Esophagus muscularis mucosa (tissue), 4 donors: Measurements from ENCODE around the gene HOXC5. TPM values are rescaled to one million over a fixed set of nuclear protein-coding genes. Genes with fewer than 3 reads are reported as not detected.
"Not testable (repeated sequence)": the region's sequence is repeated elsewhere in the genome, so short reads cannot be mapped to it uniquely, and the experiment has no call there.

Experiments
- DNase-seq: peaks from one replicate; pipeline ENCODE4 v3.0.0-alpha.2; 2017; ENCODE audit errors: extremely low spot score
- H3K27ac ChIP-seq, 4 donors: fragments of 200-600 bp; sonication (generic); replicated peaks in 1 of 4; 1 replicate in 3 of 4; 2 replicates in 1 of 4; pipeline ENCODE4 v1.5.1; 2016 to 2019; ENCODE audit warnings: mild to moderate bottlenecking in 1 of 4
- H3K27me3 ChIP-seq, 4 donors: fragments of 200-600 bp; sonication (generic); one replicate each; pipeline versions ENCODE4 v1.5.1 to v1.6.0; 2016 to 2019
- H3K36me3 ChIP-seq, 4 donors: fragments of 200-600 bp; sonication (generic); one replicate each; pipeline ENCODE4 v1.5.1; 2016 to 2019
- H3K4me1 ChIP-seq, 4 donors: fragments of 200-600 bp; sonication (generic); one replicate each; pipeline ENCODE4 v1.5.1; 2016 to 2019
- H3K4me3 ChIP-seq, 4 donors: fragments of 200-600 bp; sonication (generic); 1 replicate in 2 of 4; 2 replicates in 2 of 4; pipeline ENCODE4 v1.5.1; 2016 to 2019; ENCODE audit warnings: mild to moderate bottlenecking in 4 of 4, moderate library complexity in 1 of 4
- H3K9me3 ChIP-seq, 4 donors: fragments of 200-600 bp; sonication (generic); 1 replicate in 3 of 4; 2 replicates in 1 of 4; pipeline ENCODE4 v1.5.1; 2016 to 2019
- EP300 ChIP-seq: sonication (generic); formaldehyde crosslinking; IDR thresholded peaks from one replicate; pipeline ENCODE4 v1.6.1; 2017; ENCODE audit warnings: antibody characterized with exemption
- POLR2A ChIP-seq: fragments of 450-650 bp; IDR thresholded peaks from one replicate; pipeline ENCODE4 v1.6.1; 2017; ENCODE audit warnings: antibody characterized with exemption, moderate library complexity, mild to moderate bottlenecking, low read depth
- POLR2AphosphoS5 ChIP-seq, 2 donors: sonication (generic); formaldehyde crosslinking; IDR thresholded peaks; one replicate each; pipeline ENCODE4 v1.6.1; 2017; ENCODE audit warnings: antibody characterized with exemption in 2 of 2
- WGBS: methylation state at CpG from one replicate; pipeline ENCODE4 v1.1.5; 2018; 5-methylcytosine and 5-hydroxymethylcytosine counted together
- intact Hi-C: fragments of 100-400 bp; cut with DNase I; formaldehyde crosslinking; loops from one replicate; pipeline ENCODE4 v1.15.1; 2023
- total RNA-seq, 4 donors: library from RNA; depleted of rRNA; stranded (reverse); fragments of >200 nt; gene quantifications; one replicate each; pipeline versions ENCODE4 v1.1.0 to v1.2.1, GENCODE V29; 2016
- TF ChIP-seq, protein P1 (sequence below), 3 experiments: fragments of 200-600 bp in 2 of 3; fragments of 450-650 bp in 1 of 3; sonication (generic) in 2 of 3; IDR thresholded peaks; one replicate each; pipeline ENCODE4 v1.5.1; 2017 to 2019; ENCODE audit warnings: antibody characterized with exemption in 3 of 3, mild to moderate bottlenecking in 2 of 3, moderate library complexity in 1 of 3

Gene HOXC5
- total RNA-seq, 4 donors from 2014 or later: 0.83 to 2.0 TPM; not detected in 2

DNA sequence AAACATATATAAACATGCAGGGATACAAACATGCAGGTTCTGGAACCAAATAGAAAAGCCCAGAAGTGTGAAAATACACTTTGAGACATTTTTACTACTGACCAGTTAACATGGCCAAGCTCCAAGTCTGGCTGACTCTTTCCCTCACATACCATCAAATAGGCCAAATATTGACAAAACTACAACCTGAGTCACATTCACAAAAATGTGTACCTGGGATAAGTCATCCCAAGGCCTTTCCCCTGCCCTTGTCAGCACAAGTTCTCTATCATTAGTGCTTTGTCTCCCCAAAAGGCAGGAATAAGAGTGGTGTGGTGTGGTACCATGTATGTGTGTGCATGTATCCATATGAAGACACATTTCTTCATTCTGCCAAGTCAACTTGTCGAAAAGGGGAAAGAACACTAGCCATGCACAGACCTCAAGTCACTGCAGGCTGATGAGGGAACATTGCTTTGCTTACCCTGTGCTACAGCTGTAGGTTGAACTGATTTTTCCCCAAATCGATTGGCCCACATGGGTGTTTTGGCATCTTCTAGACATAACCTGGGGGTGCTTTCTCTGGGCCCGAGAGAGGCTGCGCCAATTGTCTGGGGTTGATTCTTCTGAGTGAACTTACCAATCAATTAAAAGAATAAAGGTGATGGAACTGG, 35.7 kb downstream of the HOXC5 start:
- Histone ChIP-seq H3K27ac (no peak overlapping the region), H3K36me3 (no peaks in the 10 kb centered on the region), H3K27me3 (no peaks in the 10 kb centered on the region), H3K4me1 (peaks cover 0 to 20% (median 14%) of the 10 kb centered on the region in 4 donors), H3K9me3 (no peaks in the 10 kb centered on the region), H3K4me3 (no peak overlapping the region)
- DNase-seq: no peak
- intact Hi-C loops: no loop called here
- 88% methylated on average over 4 of the region's 4 CpGs for WGBS
- no peak for TF ChIP-seq POLR2A
- no peak for TF ChIP-seq POLR2AphosphoS5 (IDR thresholded peaks at IDR 0.05)

GRCh38 chr12:54071942-54072341, 39.1 kb downstream of the HOXC5 start:
- peaks cover 0 to 36% (median 31%) of the 10 kb centered on the region in 4 donors for H3K4me1 ChIP-seq
- no peaks in the 10 kb centered on the region for H3K9me3 ChIP-seq
- TF ChIP-seq, protein P1, sequence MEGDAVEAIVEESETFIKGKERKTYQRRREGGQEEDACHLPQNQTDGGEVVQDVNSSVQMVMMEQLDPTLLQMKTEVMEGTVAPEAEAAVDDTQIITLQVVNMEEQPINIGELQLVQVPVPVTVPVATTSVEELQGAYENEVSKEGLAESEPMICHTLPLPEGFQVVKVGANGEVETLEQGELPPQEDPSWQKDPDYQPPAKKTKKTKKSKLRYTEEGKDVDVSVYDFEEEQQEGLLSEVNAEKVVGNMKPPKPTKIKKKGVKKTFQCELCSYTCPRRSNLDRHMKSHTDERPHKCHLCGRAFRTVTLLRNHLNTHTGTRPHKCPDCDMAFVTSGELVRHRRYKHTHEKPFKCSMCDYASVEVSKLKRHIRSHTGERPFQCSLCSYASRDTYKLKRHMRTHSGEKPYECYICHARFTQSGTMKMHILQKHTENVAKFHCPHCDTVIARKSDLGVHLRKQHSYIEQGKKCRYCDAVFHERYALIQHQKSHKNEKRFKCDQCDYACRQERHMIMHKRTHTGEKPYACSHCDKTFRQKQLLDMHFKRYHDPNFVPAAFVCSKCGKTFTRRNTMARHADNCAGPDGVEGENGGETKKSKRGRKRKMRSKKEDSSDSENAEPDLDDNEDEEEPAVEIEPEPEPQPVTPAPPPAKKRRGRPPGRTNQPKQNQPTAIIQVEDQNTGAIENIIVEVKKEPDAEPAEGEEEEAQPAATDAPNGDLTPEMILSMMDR (IDR thresholded peaks at IDR 0.05): no peak
- TF ChIP-seq EP300: no peak
- TF ChIP-seq POLR2AphosphoS5 (IDR thresholded peaks at IDR 0.05): no peak
- TF ChIP-seq POLR2A: no peak
- H3K36me3 ChIP-seq: no peaks in the 10 kb centered on the region
- no peak overlapping the region for H3K4me3 ChIP-seq
- no peak overlapping the region for H3K27ac ChIP-seq
- H3K27me3 ChIP-seq: no peaks in the 10 kb centered on the region
- 79% methylated on average over 1 of the region's 1 CpG for WGBS
- no peak for DNase-seq
- intact Hi-C loops: no loop called here

- intact Hi-C loops: no loop called here
- 85% methylated on average over 6 of the region's 6 CpGs for WGBS
These were observed 41.5 kb downstream of the HOXC5 start for GRCh38 chr12:54074308-54074707.

GRCh38 chr12:54075409-54075808, 42.6 kb downstream of the HOXC5 start:
- intact Hi-C loops: no loop called here
- H3K4me1 ChIP-seq: peaks cover 0 to 39% (median 31%) of the 10 kb centered on the region in 4 donors
- no peaks in the 10 kb centered on the region for H3K36me3 ChIP-seq
- H3K4me3 ChIP-seq: no peak overlapping the region
- no peaks in the 10 kb centered on the region for H3K9me3 ChIP-seq
- no peak for DNase-seq
- peak overlapping the region in 3 of 4 donors; percentile 95 to 96 (median 95) for H3K27ac ChIP-seq
- no peaks in the 10 kb centered on the region for H3K27me3 ChIP-seq
- WGBS: 60% methylated on average over 5 of the region's 6 CpGs
- no peak for TF ChIP-seq POLR2AphosphoS5 (IDR thresholded peaks at IDR 0.05)
- TF ChIP-seq POLR2A: no peak
- TF ChIP-seq EP300: no peak
- TF ChIP-seq, protein P1 (IDR thresholded peaks at IDR 0.05): no peak

More at GRCh38 chr12:54074308-54074707, 41.5 kb downstream of the HOXC5 start:
- Histone ChIP-seq H3K27ac (no peak overlapping the region), H3K4me1 (peaks cover 0 to 35% (median 30%) of the 10 kb centered on the region in 4 donors), H3K9me3 (no peaks in the 10 kb centered on the region), H3K27me3 (no peaks in the 10 kb centered on the region), H3K36me3 (no peaks in the 10 kb centered on the region), H3K4me3 (no peak overlapping the region)
- TF ChIP-seq POLR2A (no peak), POLR2AphosphoS5 (IDR thresholded peaks at IDR 0.05) (no peak), EP300 (no peak)
- TF ChIP-seq, protein P1 (IDR thresholded peaks at IDR 0.05): no peak
- no peak for DNase-seq

DNA sequence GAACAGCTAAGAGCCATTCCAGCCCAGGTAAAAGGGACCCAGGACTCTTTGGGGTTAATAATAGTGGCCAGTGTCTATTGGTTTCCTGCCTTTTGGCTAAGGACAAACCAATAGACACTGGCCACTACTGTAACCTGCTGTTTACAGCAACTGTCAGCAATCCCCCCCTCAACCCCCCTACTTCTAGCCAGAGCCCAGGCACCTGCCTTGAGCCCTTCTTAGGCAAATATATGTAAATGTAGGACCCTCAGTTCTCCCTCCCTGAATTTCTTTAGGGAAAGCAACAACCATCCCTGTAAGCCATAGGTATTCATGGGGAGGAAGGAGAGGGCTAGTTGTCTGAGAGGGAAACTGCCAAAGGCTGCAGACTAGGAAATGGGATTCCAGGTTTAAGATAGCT, 43.1 kb downstream of the HOXC5 start:
- Histone ChIP-seq H3K36me3 (no peaks in the 10 kb centered on the region), H3K27me3 (no peaks in the 10 kb centered on the region), H3K4me1 (peaks cover 0 to 39% (median 31%) of the 10 kb centered on the region in 4 donors), H3K9me3 (no peaks in the 10 kb centered on the region), H3K4me3 (no peak overlapping the region), H3K27ac (peak overlapping the region in 3 of 4 donors; percentile 95 to 96 (median 95))
- no peak for DNase-seq
- intact Hi-C loops: no loop called here
- TF ChIP-seq POLR2AphosphoS5 (IDR thresholded peaks at IDR 0.05) (no peak), EP300 (no peak), POLR2A (no peak)
- TF ChIP-seq, protein P1 (IDR thresholded peaks at IDR 0.05): no peak

- H3K36me3 ChIP-seq, H3K27me3 ChIP-seq, intact Hi-C loops, H3K9me3 ChIP-seq, DNase-seq: not testable (repeated sequence)
- H3K4me3 ChIP-seq: peak overlapping the region; percentile 48 to 56 (median 52)
- peaks cover 0 to 50% (median 34%) of the 10 kb centered on the region in 4 donors for H3K4me1 ChIP-seq
- peak overlapping the region; percentile 92 to 96 (median 95) for H3K27ac ChIP-seq
- 30% methylated on average over 10 of the region's 10 CpGs for WGBS
These were observed 45.0 kb downstream of the HOXC5 start for GRCh38 chr12:54077843-54078242.

DNA sequence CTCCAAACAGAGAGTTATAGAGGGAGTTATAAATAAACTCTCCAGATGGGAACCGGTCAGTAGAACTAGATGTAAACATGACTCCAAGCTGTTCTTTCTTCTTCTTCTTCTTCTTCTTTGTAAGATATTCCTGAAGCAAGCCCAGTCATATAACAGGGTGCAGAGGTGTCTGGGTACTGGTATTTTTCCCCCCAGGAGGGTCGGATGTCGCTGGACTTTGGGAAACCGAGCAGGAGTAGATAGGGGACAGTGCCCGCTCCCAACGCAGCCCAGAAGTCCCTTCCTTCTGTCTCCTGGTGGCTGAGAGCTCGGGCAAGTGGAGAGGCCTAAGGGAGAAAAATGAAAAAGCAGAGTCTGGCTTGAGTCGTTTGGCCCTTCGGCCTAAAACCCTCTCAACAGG, 46.3 kb downstream of the HOXC5 start:
- DNase-seq, H3K36me3 ChIP-seq, intact Hi-C loops, H3K27me3 ChIP-seq, H3K9me3 ChIP-seq: not testable (repeated sequence)
- Histone ChIP-seq H3K4me3 (peak overlapping the region; percentile 48 to 61 (median 54)), H3K27ac (peak overlapping the region; percentile 92 to 96 (median 95)), H3K4me1 (peaks cover 0 to 63% (median 43%) of the 10 kb centered on the region in 4 donors)
- 60% methylated on average over 9 of the region's 9 CpGs for WGBS
